Measurements from ENCODE around the gene CD19.

The CD19 gene

GRCh38 chr16:28985211-28986041, 53.7 kb downstream of the CD19 start:
- peak overlapping the region; percentile 48 for H3K4me3 ChIP-seq (ENCODE audit: low read depth, low read length)
- TF ChIP-seq MAX (IDR thresholded peaks at IDR 0.05; ENCODE audit: low read depth, low read length) (no peak), POLR2A (IDR thresholded peaks at IDR 0.05; ENCODE audit: extremely low read depth, insufficient read length) (no peak), MYC (IDR thresholded peaks at IDR 0.05; ENCODE audit: low read depth, low read length) (no peak)
- TF ChIP-seq, protein P1, sequence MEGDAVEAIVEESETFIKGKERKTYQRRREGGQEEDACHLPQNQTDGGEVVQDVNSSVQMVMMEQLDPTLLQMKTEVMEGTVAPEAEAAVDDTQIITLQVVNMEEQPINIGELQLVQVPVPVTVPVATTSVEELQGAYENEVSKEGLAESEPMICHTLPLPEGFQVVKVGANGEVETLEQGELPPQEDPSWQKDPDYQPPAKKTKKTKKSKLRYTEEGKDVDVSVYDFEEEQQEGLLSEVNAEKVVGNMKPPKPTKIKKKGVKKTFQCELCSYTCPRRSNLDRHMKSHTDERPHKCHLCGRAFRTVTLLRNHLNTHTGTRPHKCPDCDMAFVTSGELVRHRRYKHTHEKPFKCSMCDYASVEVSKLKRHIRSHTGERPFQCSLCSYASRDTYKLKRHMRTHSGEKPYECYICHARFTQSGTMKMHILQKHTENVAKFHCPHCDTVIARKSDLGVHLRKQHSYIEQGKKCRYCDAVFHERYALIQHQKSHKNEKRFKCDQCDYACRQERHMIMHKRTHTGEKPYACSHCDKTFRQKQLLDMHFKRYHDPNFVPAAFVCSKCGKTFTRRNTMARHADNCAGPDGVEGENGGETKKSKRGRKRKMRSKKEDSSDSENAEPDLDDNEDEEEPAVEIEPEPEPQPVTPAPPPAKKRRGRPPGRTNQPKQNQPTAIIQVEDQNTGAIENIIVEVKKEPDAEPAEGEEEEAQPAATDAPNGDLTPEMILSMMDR (IDR thresholded peaks at IDR 0.05; ENCODE audit: low read depth, low read length): no peak
- no peak for DNase-seq (ENCODE audit: low read depth)

DNA sequence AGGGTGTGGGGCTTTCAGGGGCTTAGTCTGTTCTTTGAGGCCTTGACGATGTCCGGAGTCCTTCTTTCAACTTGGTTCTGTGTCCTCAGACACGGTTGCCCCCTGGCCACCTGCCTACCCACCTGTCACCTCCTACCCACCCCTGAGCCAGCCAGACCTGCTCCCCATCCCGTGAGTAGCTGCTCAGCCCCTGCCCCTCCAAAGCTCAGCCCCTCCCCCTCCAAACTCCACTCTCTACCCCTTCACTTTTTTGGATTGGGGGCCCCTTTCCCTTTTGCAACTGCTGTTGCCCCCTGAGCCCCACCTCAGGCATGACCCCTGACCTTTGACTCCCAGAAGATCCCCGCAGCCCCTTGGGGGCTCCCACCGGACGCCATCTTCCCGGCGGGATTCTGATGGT, 54.3 kb downstream of the CD19 start:
- no peak overlapping the region for H3K4me3 ChIP-seq (ENCODE audit: low read depth, low read length)
- no peak for DNase-seq (ENCODE audit: low read depth)
- TF ChIP-seq MAX (IDR thresholded peaks at IDR 0.05; ENCODE audit: low read depth, low read length) (no peak), MYC (IDR thresholded peaks at IDR 0.05; ENCODE audit: low read depth, low read length) (no peak), POLR2A (IDR thresholded peaks at IDR 0.05; ENCODE audit: extremely low read depth, insufficient read length) (no peak)
- TF ChIP-seq, protein P1 (IDR thresholded peaks at IDR 0.05; ENCODE audit: low read depth, low read length): no peak

GRCh38 chr16:28986492-28986891, 54.7 kb downstream of the CD19 start:
- H3K4me3 ChIP-seq (ENCODE audit: low read depth, low read length): no peak overlapping the region
- no peak for TF ChIP-seq POLR2A (IDR thresholded peaks at IDR 0.05; ENCODE audit: extremely low read depth, insufficient read length)
- TF ChIP-seq, protein P1 (IDR thresholded peaks at IDR 0.05; ENCODE audit: low read depth, low read length): no peak
- no peak for TF ChIP-seq MAX (IDR thresholded peaks at IDR 0.05; ENCODE audit: low read depth, low read length)
- TF ChIP-seq MYC (IDR thresholded peaks at IDR 0.05; ENCODE audit: low read depth, low read length): no peak
- DNase-seq (ENCODE audit: low read depth): no peak

- no peak overlapping the region for H3K4me3 ChIP-seq (ENCODE audit: low read depth, low read length)
- DNase-seq (ENCODE audit: low read depth): no peak
- TF ChIP-seq MYC (IDR thresholded peaks at IDR 0.05; ENCODE audit: low read depth, low read length): no peak
- TF ChIP-seq, protein P1 (IDR thresholded peaks at IDR 0.05; ENCODE audit: low read depth, low read length): no peak
These were observed 55.5 kb downstream of the CD19 start for GRCh38 chr16:28987170-28987853.

All from NB4 (cell line).